OCI-LY7 (cell line): ENCODE results near the gene MAX. TPM values are rescaled to one million over a fixed set of nuclear protein-coding genes. Genes with fewer than 3 reads are reported as not detected.
A peak's percentile ranks its signal among the peaks of the same experiment; 100 is the strongest.

Experiments used
- BruUV-seq: library from RNA; stranded (reverse); fragments of 400-500 nt; replicated peaks from 2 replicates; lab custom pipeline; 2021; lab: Mats Ljungman, UMichigan
- CTCF ChIA-PET: fragments of 300-600 bp; sonication (Branson Sonifier 250); formaldehyde crosslinking; loops from one replicate; lab custom pipeline; 2022; ENCODE audit warnings: antibody characterized with exemption; ENCODE audit not compliant: unreplicated experiment; lab: Charles Lee
- POLR2A ChIA-PET: fragments of 300-600 bp; sonication (Branson Sonifier 250); formaldehyde crosslinking; loops from one replicate; lab custom pipeline; 2022; ENCODE audit warnings: antibody characterized with exemption; lab: Charles Lee
- DNase-seq: peaks from one replicate; pipeline ENCODE4 v3.0.0-alpha.2; 2015; ENCODE audit warnings: low spot score
- H2AFZ ChIP-seq: fragments of 200-600 bp; sonication (generic), shearing (Covaris generic); 2 replicates; pipeline ENCODE4 v1.6.1; 2014; ENCODE audit warnings: mild to moderate bottlenecking, antibody characterized with exemption, low read length, moderate library complexity
- H3K27ac ChIP-seq: fragments of 200-600 bp; sonication (generic); 2 replicates; pipeline ENCODE4 v1.5.1; 2014; ENCODE audit warnings: mixed run types, low read depth, mild to moderate bottlenecking, moderate library complexity, low read length, inconsistent platforms; ENCODE audit not compliant: poor library complexity, severe bottlenecking
- H3K36me3 ChIP-seq: fragments of 200-600 bp; sonication (generic); 2 replicates; pipeline ENCODE4 v1.6.1; 2014; ENCODE audit warnings: mild to moderate bottlenecking, antibody characterized with exemption, low read length, moderate library complexity, mixed read lengths; ENCODE audit not compliant: insufficient read depth
- H3K4me1 ChIP-seq: fragments of 200-600 bp; sonication (generic); 2 replicates; pipeline ENCODE4 v1.5.1; 2014; ENCODE audit warnings: mild to moderate bottlenecking, low read length; ENCODE audit not compliant: insufficient read depth, poor library complexity, severe bottlenecking
- H3K4me2 ChIP-seq: fragments of 200-600 bp; sonication (generic); 2 replicates; pipeline ENCODE4 v1.6.1; 2014; ENCODE audit warnings: mild to moderate bottlenecking, low read length
- H3K4me3 ChIP-seq: fragments of 200-600 bp; sonication (generic); 2 replicates; pipeline ENCODE4 v1.5.1; 2014; ENCODE audit warnings: mild to moderate bottlenecking, low read depth, low read length; ENCODE audit not compliant: poor library complexity, severe bottlenecking
- H3K79me2 ChIP-seq: fragments of 200-600 bp; sonication (generic); 2 replicates; pipeline ENCODE4 v1.6.1; 2016; ENCODE audit warnings: low read depth, mild to moderate bottlenecking, low read length, moderate library complexity, mixed read lengths; ENCODE audit not compliant: insufficient read depth
- H3K9me2 ChIP-seq: fragments of 200-600 bp; sonication (generic); 2 replicates; pipeline ENCODE4 v1.6.1; 2016; ENCODE audit warnings: mild to moderate bottlenecking, low read length, mixed read lengths; ENCODE audit not compliant: insufficient read depth
- H3K9me3 ChIP-seq: fragments of 200-600 bp; sonication (generic); 2 replicates; pipeline ENCODE4 v1.6.1; 2014; ENCODE audit warnings: mild to moderate bottlenecking, mixed run types, low read length, mixed read lengths
- H4K20me1 ChIP-seq: fragments of 200-600 bp; sonication (generic); 2 replicates; pipeline ENCODE4 v1.6.1; 2014; ENCODE audit warnings: mild to moderate bottlenecking, antibody characterized with exemption, low read length, moderate library complexity, mixed read lengths; ENCODE audit not compliant: insufficient read depth
- EZH2phosphoT487 ChIP-seq: fragments of 200-600 bp; sonication (generic); IDR thresholded peaks from 2 replicates; pipeline ENCODE4 v1.6.1; 2018; ENCODE audit warnings: low read depth, borderline replicate concordance, mild to moderate bottlenecking, mixed run types, antibody characterized with exemption, low read length, moderate library complexity, mixed read lengths
- intact Hi-C: fragments of 100-400 bp; cut with micrococcal nuclease; formaldehyde crosslinking; loops from one replicate; pipeline ENCODE4 v1.10.0; 2022; ENCODE audit not compliant: unreplicated experiment
- total RNA-seq, 2 experiments: library from RNA; depleted of rRNA in 1 of 2; stranded (reverse); fragments of >200 nt in 1 of 2; shearing (Covaris generic) in 1 of 2; gene quantifications; 2 replicates each; pipeline ENCODE4 v1.2.3, GENCODE V29; 2014 to 2022
- TF ChIP-seq, protein P1 (sequence below): fragments of 200-600 bp; sonication (generic); conservative IDR thresholded peaks from 2 replicates; pipeline ENCODE4 v1.5.1; 2014; ENCODE audit warnings: mild to moderate bottlenecking, antibody characterized with exemption, low read length, moderate library complexity, mixed read lengths

The MAX gene
- total RNA-seq, 2 experiments from 2014 or later: 58.3 to 94.1 TPM

DNA sequence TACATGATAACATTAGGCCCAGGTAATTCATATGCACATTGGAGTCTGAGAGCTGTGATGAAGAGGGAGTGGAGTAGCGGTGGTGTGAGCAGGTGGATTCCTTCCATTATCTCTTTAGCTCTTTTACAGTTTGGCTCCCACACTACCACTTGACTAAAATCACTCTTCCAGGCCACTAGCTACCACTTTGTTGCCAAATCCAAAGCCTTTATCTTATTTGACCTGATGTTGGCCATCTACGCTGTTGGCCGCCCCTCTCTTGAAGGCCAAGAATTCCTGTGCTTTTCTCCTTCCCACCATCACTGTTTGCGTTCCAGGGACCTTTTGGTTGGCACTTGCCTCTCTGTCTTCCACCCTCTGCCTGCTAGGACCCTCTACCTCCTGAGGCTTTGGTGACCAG, 4.0 kb upstream of the MAX start:
- no TSS peak for BruUV-seq
- Histone ChIP-seq H4K20me1 (no peaks in the 10 kb centered on the region), H3K4me1 (peaks cover 5% of the 10 kb centered on the region), H3K4me2 (no peak overlapping the region), H3K9me3 (no peaks in the 10 kb centered on the region), H3K27ac (no peak overlapping the region), H2AFZ (no peak overlapping the region), H3K79me2 (peaks cover 5% of the 10 kb centered on the region; the same call in 1 of the 2 replicates), H3K4me3 (no peak overlapping the region), H3K36me3 (no peaks in the 10 kb centered on the region), H3K9me2 (no peaks in the 10 kb centered on the region)
- intact Hi-C loops: no loop called here
- DNase-seq: no peak
- no peak for TF ChIP-seq EZH2phosphoT487
- TF ChIP-seq, protein P1, sequence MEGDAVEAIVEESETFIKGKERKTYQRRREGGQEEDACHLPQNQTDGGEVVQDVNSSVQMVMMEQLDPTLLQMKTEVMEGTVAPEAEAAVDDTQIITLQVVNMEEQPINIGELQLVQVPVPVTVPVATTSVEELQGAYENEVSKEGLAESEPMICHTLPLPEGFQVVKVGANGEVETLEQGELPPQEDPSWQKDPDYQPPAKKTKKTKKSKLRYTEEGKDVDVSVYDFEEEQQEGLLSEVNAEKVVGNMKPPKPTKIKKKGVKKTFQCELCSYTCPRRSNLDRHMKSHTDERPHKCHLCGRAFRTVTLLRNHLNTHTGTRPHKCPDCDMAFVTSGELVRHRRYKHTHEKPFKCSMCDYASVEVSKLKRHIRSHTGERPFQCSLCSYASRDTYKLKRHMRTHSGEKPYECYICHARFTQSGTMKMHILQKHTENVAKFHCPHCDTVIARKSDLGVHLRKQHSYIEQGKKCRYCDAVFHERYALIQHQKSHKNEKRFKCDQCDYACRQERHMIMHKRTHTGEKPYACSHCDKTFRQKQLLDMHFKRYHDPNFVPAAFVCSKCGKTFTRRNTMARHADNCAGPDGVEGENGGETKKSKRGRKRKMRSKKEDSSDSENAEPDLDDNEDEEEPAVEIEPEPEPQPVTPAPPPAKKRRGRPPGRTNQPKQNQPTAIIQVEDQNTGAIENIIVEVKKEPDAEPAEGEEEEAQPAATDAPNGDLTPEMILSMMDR: no peak
- CTCF ChIA-PET: no interaction called here
- POLR2A ChIA-PET: no interaction called here

DNA sequence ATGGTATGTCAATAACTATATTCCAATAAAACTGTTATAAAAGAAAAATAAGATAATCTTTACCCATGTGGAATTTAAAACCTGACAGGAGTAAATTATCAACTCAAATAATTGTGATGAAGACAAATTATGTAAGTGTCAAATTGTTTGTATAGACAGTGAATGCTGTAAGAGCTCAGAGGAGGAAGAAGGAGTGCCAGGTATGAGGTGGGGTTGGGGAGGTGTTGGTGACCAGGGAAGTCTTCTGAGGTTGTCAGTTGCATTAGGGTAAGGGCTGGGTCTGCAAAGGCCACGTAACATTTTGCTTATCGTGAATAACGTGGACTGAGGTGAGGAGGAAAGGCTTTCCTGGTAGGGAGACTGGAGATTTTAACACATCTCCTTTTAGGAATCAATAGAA, 2.5 kb upstream of the MAX start:
- H3K9me2 ChIP-seq: no peaks in the 10 kb centered on the region
- H3K36me3 ChIP-seq: peaks cover 11% of the 10 kb centered on the region
- H3K4me3 ChIP-seq: no peak overlapping the region
- intact Hi-C loops: no loop called here
- BruUV-seq: no TSS peak
- H3K9me3 ChIP-seq: no peaks in the 10 kb centered on the region
- H2AFZ ChIP-seq: no peak overlapping the region
- POLR2A ChIA-PET: interaction anchor here (0.5 to 1.2 kb wide), 3 partner anchors 8 to 878 kb away, joined by 3 to 5 read pairs (median 4); no protein-coding TSS in a partner anchor
- H3K79me2 ChIP-seq: peaks cover 18% of the 10 kb centered on the region; the same call in 1 of the 2 replicates
- TF ChIP-seq EZH2phosphoT487: no peak
- TF ChIP-seq, protein P1: no peak
- H3K4me1 ChIP-seq: peaks cover 15% of the 10 kb centered on the region
- no peak overlapping the region for H3K27ac ChIP-seq
- H4K20me1 ChIP-seq: no peaks in the 10 kb centered on the region
- CTCF ChIA-PET: no interaction called here
- DNase-seq: no peak
- H3K4me2 ChIP-seq: no peak overlapping the region

DNA sequence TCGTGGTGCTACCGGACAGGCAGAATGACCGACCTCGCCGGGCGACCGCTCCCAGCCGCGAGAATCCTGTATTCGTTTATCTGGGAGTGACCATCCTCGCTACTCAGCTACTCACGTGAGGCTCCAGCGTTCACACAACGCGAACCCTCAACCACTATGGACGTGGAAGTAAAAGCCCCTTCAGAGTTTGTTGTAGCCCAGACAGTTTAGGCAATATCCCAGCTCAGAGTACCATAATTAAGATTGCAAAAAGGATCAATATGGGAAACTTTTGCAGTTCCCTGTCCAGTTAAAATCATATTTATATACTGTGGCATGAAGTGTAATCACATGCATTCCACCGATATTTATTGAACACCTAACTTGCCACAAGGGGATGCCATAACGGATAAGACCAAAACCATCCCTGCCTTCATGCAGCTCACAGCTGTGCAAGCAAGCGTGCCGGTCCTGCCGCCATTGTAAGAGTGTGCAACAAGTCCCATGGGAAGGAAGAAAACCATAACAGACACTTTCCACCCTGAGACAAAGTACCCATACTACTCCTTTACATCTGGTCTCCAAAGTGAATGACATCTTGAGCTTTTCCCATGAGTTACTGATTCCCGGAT, 938 bp upstream of the MAX start:
- H3K4me1 ChIP-seq: peaks cover 29% of the 10 kb centered on the region
- H3K27ac ChIP-seq: no peak overlapping the region
- H4K20me1 ChIP-seq: peaks cover 3% of the 10 kb centered on the region; the same call in 1 of the 2 replicates
- H3K4me3 ChIP-seq: peak overlapping the region; percentile 77
- CTCF ChIA-PET: interaction anchor here (0.8 kb wide), 2 partner anchors 23 to 101 kb away, joined by 3 to 4 read pairs; no protein-coding TSS in a partner anchor
- peak overlapping the region; percentile 91 for H2AFZ ChIP-seq
- peaks cover 21% of the 10 kb centered on the region for H3K36me3 ChIP-seq
- POLR2A ChIA-PET: interaction anchor here (0.7 to 1.3 kb wide), 5 partner anchors 8 to 103 kb away, joined by 3 to 8 read pairs (median 4); no protein-coding TSS in a partner anchor
- H3K9me3 ChIP-seq: no peaks in the 10 kb centered on the region
- no peaks in the 10 kb centered on the region for H3K9me2 ChIP-seq
- TF ChIP-seq EZH2phosphoT487: no peak
- TF ChIP-seq, protein P1: peak; percentile 62
- peaks cover 33% of the 10 kb centered on the region for H3K79me2 ChIP-seq
- no TSS peak for BruUV-seq
- intact Hi-C loops: loop anchor here (2.0 kb wide), 2 partner anchors 106 to 116 kb away; partner anchors contain the start of gene FNTB
- DNase-seq: peak; percentile 39
- peak overlapping the region; percentile 74 for H3K4me2 ChIP-seq
